ENCODE measurements around the gene ST3GAL4.

Gene ST3GAL4

GRCh38 chr11:126319374-126319740, 36.1 kb upstream of the ST3GAL4 start:
- Mint-ChIP-seq H3K27me3 (ENCODE audit: low read depth) (no peaks in the 10 kb centered on the region), H3K4me1 (ENCODE audit: low read depth) (peaks cover 37% of the 10 kb centered on the region), H3K9me3 (no peaks in the 10 kb centered on the region), H3K4me3 (no peak overlapping the region), H3K27ac (peak overlapping the region; percentile 57), H3K36me3 (ENCODE audit: low read depth) (peaks cover 25% of the 10 kb centered on the region)

GRCh38 chr11:126322996-126323395, 32.5 kb upstream of the ST3GAL4 start:
- H3K36me3 Mint-ChIP-seq (ENCODE audit: low read depth): peaks cover 8% of the 10 kb centered on the region
- peaks cover 25% of the 10 kb centered on the region for H3K4me1 Mint-ChIP-seq (ENCODE audit: low read depth)
- no peaks in the 10 kb centered on the region for H3K9me3 Mint-ChIP-seq
- H3K4me3 Mint-ChIP-seq: no peak overlapping the region
- H3K27me3 Mint-ChIP-seq (ENCODE audit: low read depth): no peaks in the 10 kb centered on the region
- no peak overlapping the region for H3K27ac Mint-ChIP-seq

- Mint-ChIP-seq H3K9me3 (no peaks in the 10 kb centered on the region), H3K36me3 (ENCODE audit: low read depth) (peaks cover 3% of the 10 kb centered on the region), H3K27ac (peak overlapping the region; percentile 8), H3K27me3 (ENCODE audit: low read depth) (no peaks in the 10 kb centered on the region), H3K4me1 (ENCODE audit: low read depth) (peaks cover 5% of the 10 kb centered on the region), H3K4me3 (no peak overlapping the region)
These were observed 28.0 kb upstream of the ST3GAL4 start for GRCh38 chr11:126327281-126328000.

- H3K4me3 Mint-ChIP-seq: no peak overlapping the region
- peaks cover 5% of the 10 kb centered on the region for H3K4me1 Mint-ChIP-seq (ENCODE audit: low read depth)
- peak overlapping the region; percentile 8 for H3K27ac Mint-ChIP-seq
- H3K36me3 Mint-ChIP-seq (ENCODE audit: low read depth): peaks cover 3% of the 10 kb centered on the region
- no peaks in the 10 kb centered on the region for H3K9me3 Mint-ChIP-seq
- no peaks in the 10 kb centered on the region for H3K27me3 Mint-ChIP-seq (ENCODE audit: low read depth)
These were observed 27.5 kb upstream of the ST3GAL4 start for GRCh38 chr11:126328001-126328390.

DNA sequence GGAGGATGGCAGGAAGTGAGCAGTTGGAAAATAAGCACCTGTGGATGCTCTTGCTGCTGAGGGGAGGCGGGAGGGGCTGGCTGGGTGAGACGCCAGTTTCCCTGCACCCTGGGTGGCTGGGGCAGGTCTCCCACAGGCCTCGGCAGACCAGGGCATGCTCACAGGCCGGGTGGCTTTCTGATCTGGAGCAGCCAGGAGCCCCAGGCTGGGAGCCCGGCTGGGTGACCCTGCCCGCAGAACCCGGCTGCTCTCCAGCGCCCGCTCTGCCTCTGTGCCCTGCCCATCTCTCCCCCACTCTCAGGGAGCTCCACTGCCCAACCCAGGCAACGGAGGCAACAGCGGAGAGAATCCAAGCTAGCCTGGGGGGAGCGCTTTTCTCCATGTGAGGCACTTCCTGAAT, 27.0 kb upstream of the ST3GAL4 start:
- peaks cover 7% of the 10 kb centered on the region for H3K36me3 Mint-ChIP-seq (ENCODE audit: low read depth)

GRCh38 chr11:126328938-126329643, 26.4 kb upstream of the ST3GAL4 start:
- Mint-ChIP-seq H3K4me3 (no peak overlapping the region), H3K36me3 (ENCODE audit: low read depth) (peaks cover 7% of the 10 kb centered on the region), H3K27ac (no peak overlapping the region), H3K27me3 (ENCODE audit: low read depth) (no peaks in the 10 kb centered on the region), H3K4me1 (ENCODE audit: low read depth) (peaks cover 5% of the 10 kb centered on the region), H3K9me3 (no peaks in the 10 kb centered on the region)

More for the DNA sequence above, 27.0 kb upstream of the ST3GAL4 start:
- Mint-ChIP-seq H3K27me3 (ENCODE audit: low read depth) (no peaks in the 10 kb centered on the region), H3K4me3 (no peak overlapping the region), H3K4me1 (ENCODE audit: low read depth) (peaks cover 5% of the 10 kb centered on the region), H3K9me3 (no peaks in the 10 kb centered on the region), H3K27ac (no peak overlapping the region)

DNA sequence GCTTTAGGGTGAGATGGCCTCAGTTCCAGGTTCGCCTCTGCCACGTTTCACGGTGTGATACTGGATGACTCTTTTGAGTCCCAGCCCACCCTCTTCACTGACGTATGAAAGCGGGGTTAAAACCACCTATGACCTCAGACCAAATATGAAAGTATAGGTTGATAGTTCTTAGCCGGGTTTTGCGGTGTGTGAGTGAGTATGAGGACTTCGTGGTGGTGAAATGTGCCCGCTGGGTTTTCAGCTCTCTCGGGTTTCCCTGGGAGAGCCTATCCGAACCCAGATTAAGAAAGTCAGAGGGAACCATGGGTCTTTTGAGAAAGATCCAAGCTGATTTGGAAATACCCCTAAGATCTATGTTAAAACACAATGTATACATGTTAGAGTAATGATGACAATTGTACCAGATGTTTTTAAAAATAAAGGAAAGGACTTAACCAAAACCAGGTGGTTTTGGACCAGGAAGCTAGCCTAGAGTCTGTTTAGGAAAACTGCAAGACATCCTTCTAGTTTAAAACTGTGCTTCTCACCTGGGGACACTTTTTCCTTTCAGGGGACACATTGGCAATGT, 25.8 kb upstream of the ST3GAL4 start:
- peaks cover 8% of the 10 kb centered on the region for H3K36me3 Mint-ChIP-seq (ENCODE audit: low read depth)
- no peaks in the 10 kb centered on the region for H3K27me3 Mint-ChIP-seq (ENCODE audit: low read depth)
- H3K27ac Mint-ChIP-seq: peak overlapping the region; percentile 32
- no peaks in the 10 kb centered on the region for H3K9me3 Mint-ChIP-seq
- H3K4me3 Mint-ChIP-seq: no peak overlapping the region
- H3K4me1 Mint-ChIP-seq (ENCODE audit: low read depth): peaks cover 3% of the 10 kb centered on the region

- Mint-ChIP-seq H3K4me3 (no peak overlapping the region), H3K4me1 (ENCODE audit: low read depth) (peaks cover 8% of the 10 kb centered on the region), H3K27me3 (ENCODE audit: low read depth) (no peaks in the 10 kb centered on the region), H3K9me3 (no peaks in the 10 kb centered on the region), H3K36me3 (ENCODE audit: low read depth) (peaks cover 13% of the 10 kb centered on the region), H3K27ac (no peak overlapping the region)
These were observed 24.2 kb upstream of the ST3GAL4 start for GRCh38 chr11:126331286-126331685.

DNA sequence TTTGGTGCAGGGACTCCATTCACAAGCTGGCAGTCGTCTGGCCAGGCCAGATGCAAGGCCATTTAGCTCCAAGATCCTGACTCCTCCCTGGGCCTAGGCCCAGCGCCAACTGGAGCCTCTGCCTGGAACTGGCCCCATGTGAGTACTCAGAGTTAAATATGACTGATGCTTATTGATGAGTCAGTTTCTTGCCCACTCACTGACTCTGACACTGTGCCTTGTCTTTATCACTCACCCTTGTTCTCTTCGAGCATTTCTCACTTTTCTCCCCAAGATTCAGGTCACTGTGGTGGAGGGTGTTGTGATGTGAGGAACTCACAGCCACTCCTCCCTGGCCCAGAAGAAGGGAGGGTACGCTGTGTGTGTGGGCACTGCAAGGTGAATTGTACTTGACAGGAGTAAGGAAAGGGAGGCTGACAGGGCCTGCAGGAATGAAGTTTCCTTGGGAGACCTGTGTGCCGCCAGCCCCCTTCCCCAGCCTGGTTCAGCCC, 23.2 kb upstream of the ST3GAL4 start:
- no peak overlapping the region for H3K4me3 Mint-ChIP-seq
- H3K4me1 Mint-ChIP-seq (ENCODE audit: low read depth): peaks cover 13% of the 10 kb centered on the region
- H3K27me3 Mint-ChIP-seq (ENCODE audit: low read depth): no peaks in the 10 kb centered on the region
- H3K9me3 Mint-ChIP-seq: no peaks in the 10 kb centered on the region
- H3K27ac Mint-ChIP-seq: peak overlapping the region; percentile 5
- H3K36me3 Mint-ChIP-seq (ENCODE audit: low read depth): peaks cover 15% of the 10 kb centered on the region

GRCh38 chr11:126333142-126333541, 22.3 kb upstream of the ST3GAL4 start:
- no peaks in the 10 kb centered on the region for H3K9me3 Mint-ChIP-seq
- H3K27ac Mint-ChIP-seq: no peak overlapping the region
- H3K36me3 Mint-ChIP-seq (ENCODE audit: low read depth): peaks cover 15% of the 10 kb centered on the region
- no peaks in the 10 kb centered on the region for H3K27me3 Mint-ChIP-seq (ENCODE audit: low read depth)
- H3K4me1 Mint-ChIP-seq (ENCODE audit: low read depth): peaks cover 13% of the 10 kb centered on the region
- H3K4me3 Mint-ChIP-seq: no peak overlapping the region

DNA sequence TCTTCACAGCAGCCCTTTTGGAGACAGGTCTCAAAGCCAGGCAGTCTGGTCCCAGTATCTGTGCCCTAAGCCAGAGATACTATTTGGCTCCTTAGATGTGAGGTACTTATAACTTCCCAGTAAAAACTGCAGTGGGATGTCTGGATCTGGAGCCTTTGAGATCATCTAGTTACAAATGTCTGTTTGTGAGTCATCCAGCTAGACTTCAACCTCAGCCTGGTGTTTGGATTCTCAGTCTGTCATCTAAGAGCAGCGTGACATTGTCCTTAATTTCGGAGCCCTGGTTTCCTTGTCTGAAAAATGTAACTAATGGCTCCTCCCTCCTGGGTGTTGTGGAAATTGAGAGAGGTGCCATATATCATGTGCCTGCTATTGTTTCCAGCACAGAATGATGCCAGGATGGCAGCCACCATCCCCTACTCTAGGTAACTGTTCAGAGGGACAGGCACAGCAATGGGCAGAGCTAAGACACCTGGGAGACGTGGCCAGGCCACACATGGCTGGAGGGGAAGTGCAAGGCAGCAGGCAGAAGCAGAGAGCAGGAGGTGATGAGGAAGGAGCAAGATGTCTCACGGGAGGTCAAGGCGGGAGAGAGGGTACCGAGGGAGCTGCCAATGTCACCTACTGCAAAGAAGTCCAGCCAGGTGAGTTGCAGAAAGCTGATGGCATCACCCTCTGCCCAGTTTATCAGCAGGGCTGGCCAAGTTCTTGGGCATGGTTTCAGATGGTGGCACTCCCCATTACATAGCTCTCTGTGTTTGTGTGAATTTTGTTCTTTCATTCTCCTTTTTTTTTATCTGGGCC, 20.6 kb upstream of the ST3GAL4 start:
- no peaks in the 10 kb centered on the region for H3K9me3 Mint-ChIP-seq
- H3K4me3 Mint-ChIP-seq: no peak overlapping the region
- H3K36me3 Mint-ChIP-seq (ENCODE audit: low read depth): peaks cover 19% of the 10 kb centered on the region
- no peak overlapping the region for H3K27ac Mint-ChIP-seq
- peaks cover 12% of the 10 kb centered on the region for H3K4me1 Mint-ChIP-seq (ENCODE audit: low read depth)
- no peaks in the 10 kb centered on the region for H3K27me3 Mint-ChIP-seq (ENCODE audit: low read depth)

GRCh38 chr11:126335463-126335760, 20.1 kb upstream of the ST3GAL4 start:
- H3K27ac Mint-ChIP-seq: no peak overlapping the region
- H3K27me3 Mint-ChIP-seq (ENCODE audit: low read depth): no peaks in the 10 kb centered on the region
- peaks cover 19% of the 10 kb centered on the region for H3K36me3 Mint-ChIP-seq (ENCODE audit: low read depth)
- H3K4me1 Mint-ChIP-seq (ENCODE audit: low read depth): peaks cover 12% of the 10 kb centered on the region
- H3K9me3 Mint-ChIP-seq: no peaks in the 10 kb centered on the region
- H3K4me3 Mint-ChIP-seq: no peak overlapping the region

- Mint-ChIP-seq H3K27ac (peak overlapping the region; percentile 22), H3K4me1 (ENCODE audit: low read depth) (peaks cover 13% of the 10 kb centered on the region), H3K4me3 (no peak overlapping the region), H3K36me3 (ENCODE audit: low read depth) (peaks cover 22% of the 10 kb centered on the region), H3K9me3 (no peaks in the 10 kb centered on the region), H3K27me3 (ENCODE audit: low read depth) (no peaks in the 10 kb centered on the region)
These were observed 19.3 kb upstream of the ST3GAL4 start for GRCh38 chr11:126336138-126336541.

DNA sequence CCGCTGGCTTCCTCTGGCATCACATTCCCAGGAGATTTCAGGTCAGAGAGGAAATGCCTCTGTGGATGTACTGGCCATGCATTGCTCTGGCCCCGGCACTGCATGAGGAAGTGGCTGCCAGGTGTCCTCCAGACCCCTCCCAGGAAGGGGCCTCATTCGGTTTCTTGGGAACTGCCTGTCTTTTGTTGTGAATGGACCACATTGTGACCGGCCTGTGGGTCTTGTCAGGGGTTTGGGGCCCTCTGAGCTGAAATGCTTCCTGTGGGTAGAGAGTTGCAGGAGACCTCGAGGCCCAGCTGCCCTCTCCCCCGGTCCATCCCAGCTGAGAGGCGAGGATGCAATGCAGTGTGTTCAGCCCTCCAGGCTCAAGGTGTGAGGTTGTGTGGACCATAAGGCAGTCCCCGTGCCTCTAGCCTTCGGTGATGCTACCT, 18.8 kb upstream of the ST3GAL4 start:
- Mint-ChIP-seq H3K27me3 (ENCODE audit: low read depth) (no peaks in the 10 kb centered on the region), H3K4me1 (ENCODE audit: low read depth) (peaks cover 17% of the 10 kb centered on the region), H3K27ac (no peak overlapping the region), H3K36me3 (ENCODE audit: low read depth) (peaks cover 23% of the 10 kb centered on the region), H3K9me3 (no peaks in the 10 kb centered on the region), H3K4me3 (no peak overlapping the region)

Measured in T-helper 1 cell treated with Interleukin-12 subunit alpha and Interleukin-12 subunit beta and Interleukin-4 antibody, amounts not matched to agents 30 μg/mL and 1 μg/mL, for 36 hours (primary cell).